ENCODE data around the gene YBX2.

YBX2 gene

DNA sequence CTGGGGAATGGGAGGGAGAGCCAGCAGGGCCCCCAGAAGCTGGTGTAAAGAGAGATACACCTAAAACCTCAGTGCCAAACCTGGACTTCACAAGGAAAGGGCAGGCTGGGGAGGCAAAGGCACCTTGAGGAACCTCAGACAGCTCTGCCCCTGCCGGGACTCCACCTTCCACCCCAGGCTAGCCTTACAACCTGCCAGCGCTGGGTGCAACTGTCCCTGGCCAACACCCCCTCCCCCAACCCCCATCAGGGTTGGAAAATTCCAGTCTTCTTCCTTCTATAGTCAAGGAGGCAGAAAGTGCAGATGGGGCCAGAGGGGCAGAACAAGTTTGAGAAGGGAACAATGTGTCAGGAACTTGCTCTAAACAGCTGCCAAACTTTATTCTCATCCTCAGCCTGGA lies 2.2 kb downstream of the YBX2 start (continued):
- TF ChIP-seq, protein P1, sequence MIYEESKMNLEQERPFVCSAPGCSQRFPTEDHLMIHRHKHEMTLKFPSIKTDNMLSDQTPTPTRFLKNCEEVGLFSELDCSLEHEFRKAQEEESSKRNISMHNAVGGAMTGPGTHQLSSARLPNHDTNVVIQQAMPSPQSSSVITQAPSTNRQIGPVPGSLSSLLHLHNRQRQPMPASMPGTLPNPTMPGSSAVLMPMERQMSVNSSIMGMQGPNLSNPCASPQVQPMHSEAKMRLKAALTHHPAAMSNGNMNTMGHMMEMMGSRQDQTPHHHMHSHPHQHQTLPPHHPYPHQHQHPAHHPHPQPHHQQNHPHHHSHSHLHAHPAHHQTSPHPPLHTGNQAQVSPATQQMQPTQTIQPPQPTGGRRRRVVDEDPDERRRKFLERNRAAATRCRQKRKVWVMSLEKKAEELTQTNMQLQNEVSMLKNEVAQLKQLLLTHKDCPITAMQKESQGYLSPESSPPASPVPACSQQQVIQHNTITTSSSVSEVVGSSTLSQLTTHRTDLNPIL (CRISPR knock-in tag; IDR thresholded peaks at IDR 0.05; ENCODE audit: low read depth): no peak

GRCh38 chr17:7290685-7291084 lies 3.8 kb downstream of the YBX2 start:
- TF ChIP-seq PPARA (CRISPR knock-in tag; IDR thresholded peaks at IDR 0.05; ENCODE audit: borderline replicate concordance): no peak
- ATAC-seq: no peak

DNA sequence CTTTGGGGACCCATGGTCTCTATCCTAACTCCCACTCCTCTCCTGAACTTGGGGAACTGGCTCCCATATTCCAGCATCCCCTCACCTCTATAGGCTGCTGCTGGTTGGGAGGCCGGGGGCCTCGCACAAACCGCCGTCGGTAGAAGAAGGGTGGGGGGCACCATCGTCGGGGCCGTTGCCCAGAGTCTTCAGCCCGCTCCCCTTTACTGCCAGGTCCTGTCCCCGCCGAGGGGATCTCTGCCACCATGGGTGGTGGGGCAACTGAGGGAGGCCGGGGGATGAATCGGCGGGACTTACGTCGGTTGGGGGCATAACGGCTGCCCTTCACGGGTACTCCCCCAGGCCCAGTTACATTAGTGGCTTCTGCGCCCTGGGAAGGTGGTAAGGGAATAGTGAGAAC lies 4.3 kb downstream of the YBX2 start:
- no peak for ATAC-seq
- TF ChIP-seq ISL1 (CRISPR knock-in tag; IDR thresholded peaks at IDR 0.05) (no peak), ZFP3 (CRISPR knock-in tag; IDR thresholded peaks at IDR 0.05) (no peak), CSDC2 (CRISPR knock-in tag; IDR thresholded peaks at IDR 0.05) (no peak), ZNF8 (CRISPR knock-in tag; IDR thresholded peaks at IDR 0.05) (no peak), SNAI2 (CRISPR knock-in tag; IDR thresholded peaks at IDR 0.05) (no peak), GLIS3 (CRISPR knock-in tag; IDR thresholded peaks at IDR 0.05) (no peak), ESRRG (CRISPR knock-in tag; IDR thresholded peaks at IDR 0.05) (no peak), TOX (CRISPR knock-in tag; IDR thresholded peaks at IDR 0.05; ENCODE audit: borderline replicate concordance) (no peak), ZC3H10 (CRISPR knock-in tag; IDR thresholded peaks at IDR 0.05) (no peak), ZNF70 (CRISPR knock-in tag; IDR thresholded peaks at IDR 0.05) (no peak), BACH2 (CRISPR knock-in tag; IDR thresholded peaks at IDR 0.05; ENCODE audit: borderline replicate concordance) (no peak), ARNTL (CRISPR knock-in tag; IDR thresholded peaks at IDR 0.05; ENCODE audit: borderline replicate concordance, low read depth) (no peak), ZFP30 (CRISPR knock-in tag; IDR thresholded peaks at IDR 0.05) (no peak), PATZ1 (CRISPR knock-in tag; IDR thresholded peaks at IDR 0.05; ENCODE audit: borderline replicate concordance) (no peak), ZNF565 (CRISPR knock-in tag; conservative IDR thresholded peaks at IDR 0.05; ENCODE audit: low read depth) (no peak), OSR1 (CRISPR knock-in tag; IDR thresholded peaks at IDR 0.05) (no peak), RARB (CRISPR knock-in tag; IDR thresholded peaks at IDR 0.05) (no peak), TSHZ2 (CRISPR knock-in tag; IDR thresholded peaks at IDR 0.05) (no peak)
- TF ChIP-seq, protein P2, sequence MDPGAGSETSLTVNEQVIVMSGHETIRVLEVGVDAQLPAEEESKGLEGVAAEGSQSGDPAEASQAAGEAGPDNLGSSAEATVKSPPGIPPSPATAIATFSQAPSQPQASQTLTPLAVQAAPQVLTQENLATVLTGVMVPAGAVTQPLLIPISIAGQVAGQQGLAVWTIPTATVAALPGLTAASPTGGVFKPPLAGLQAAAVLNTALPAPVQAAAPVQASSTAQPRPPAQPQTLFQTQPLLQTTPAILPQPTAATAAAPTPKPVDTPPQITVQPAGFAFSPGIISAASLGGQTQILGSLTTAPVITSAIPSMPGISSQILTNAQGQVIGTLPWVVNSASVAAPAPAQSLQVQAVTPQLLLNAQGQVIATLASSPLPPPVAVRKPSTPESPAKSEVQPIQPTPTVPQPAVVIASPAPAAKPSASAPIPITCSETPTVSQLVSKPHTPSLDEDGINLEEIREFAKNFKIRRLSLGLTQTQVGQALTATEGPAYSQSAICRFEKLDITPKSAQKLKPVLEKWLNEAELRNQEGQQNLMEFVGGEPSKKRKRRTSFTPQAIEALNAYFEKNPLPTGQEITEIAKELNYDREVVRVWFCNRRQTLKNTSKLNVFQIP (CRISPR knock-in tag; IDR thresholded peaks at IDR 0.05; ENCODE audit: borderline replicate concordance, low read depth): no peak
- TF ChIP-seq, protein P1 (CRISPR knock-in tag; IDR thresholded peaks at IDR 0.05; ENCODE audit: low read depth): no peak

Data from SK-N-SH treated with all-trans-retinoic acid at 6 μM for 48 hours (cell line).